HG03342 (cell line): ENCODE data around the gene PECR.

Source experiments
- ATAC-seq: cut with Tn5 transposase; IDR thresholded peaks from one replicate; pipeline ENCODE4 v1.9.1; 2021; ENCODE audit warnings: mild to moderate bottlenecking, moderate library complexity; ENCODE audit not compliant: unreplicated experiment

PECR gene

DNA sequence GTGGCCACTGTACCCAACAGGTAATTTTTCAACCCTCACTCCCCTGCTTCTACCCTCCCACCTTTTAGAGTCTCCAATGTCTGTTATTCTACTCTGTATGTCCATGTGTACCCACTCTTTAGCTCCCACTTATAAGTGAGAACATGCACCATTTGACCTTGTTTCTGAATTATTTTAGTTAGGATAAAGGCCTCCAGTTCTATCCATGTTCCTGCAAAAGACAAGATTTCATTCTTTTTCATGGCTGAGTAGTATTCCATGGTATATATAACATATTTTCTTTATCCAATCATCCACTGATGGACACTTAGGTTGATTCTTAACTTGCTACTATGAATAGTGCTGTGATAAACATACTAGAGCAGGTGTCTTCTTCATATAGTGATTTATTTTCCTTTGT, 9.1 kb downstream of the PECR start:
- no peak for ATAC-seq

DNA sequence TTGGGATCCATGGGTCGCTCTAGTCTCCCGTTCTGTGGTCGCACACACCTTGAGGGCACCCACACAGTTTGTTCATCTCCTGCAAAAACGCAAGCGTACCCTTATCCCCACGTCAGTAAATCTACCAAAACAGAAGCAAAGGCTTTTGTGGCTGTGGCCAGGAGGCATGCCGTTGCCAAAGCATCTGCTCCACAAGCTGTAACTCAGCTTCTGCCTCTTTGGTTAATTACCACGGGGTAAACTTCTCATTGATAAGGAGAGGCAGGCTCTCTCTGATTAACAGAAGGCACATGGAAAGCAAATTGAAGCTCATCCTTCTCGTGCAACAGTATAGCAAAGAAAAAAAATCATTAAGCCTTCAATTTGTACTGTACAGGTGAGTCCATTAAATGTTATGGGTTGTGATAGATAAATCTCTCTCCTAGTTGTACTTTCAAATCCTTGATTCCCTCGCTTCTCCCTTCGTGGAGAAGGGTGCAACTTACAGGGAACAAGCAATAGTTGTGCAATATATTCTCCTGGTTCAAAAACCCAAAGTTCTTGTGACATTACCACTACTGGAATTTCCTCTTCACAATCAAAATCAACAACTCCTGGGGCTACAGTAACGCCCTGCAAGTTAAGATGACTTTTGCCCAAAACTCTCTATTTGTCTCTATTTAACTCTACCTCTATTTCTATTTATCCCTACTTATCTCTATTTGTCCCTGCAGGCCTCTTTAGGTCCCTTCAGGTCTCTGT, 10.3 kb downstream of the PECR start:
- no peak for ATAC-seq

DNA sequence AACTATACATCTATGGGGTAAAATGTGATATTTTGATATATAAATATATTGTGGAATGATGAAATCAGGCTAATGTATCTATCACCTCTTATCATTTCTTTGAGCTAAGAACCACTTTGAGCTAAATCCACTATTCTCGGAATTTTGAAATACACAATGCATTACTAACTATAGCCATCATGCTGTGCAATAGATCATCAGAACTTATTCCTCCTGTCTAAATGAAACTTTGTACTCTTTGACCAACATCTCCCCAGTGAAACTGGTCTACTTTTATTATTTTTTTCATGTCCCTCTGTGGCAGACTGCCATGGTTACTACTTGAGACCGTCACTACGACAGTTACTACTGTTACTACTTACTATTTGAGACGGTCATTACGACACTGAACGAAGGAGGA, 11.4 kb downstream of the PECR start:
- ATAC-seq = no peak

DNA sequence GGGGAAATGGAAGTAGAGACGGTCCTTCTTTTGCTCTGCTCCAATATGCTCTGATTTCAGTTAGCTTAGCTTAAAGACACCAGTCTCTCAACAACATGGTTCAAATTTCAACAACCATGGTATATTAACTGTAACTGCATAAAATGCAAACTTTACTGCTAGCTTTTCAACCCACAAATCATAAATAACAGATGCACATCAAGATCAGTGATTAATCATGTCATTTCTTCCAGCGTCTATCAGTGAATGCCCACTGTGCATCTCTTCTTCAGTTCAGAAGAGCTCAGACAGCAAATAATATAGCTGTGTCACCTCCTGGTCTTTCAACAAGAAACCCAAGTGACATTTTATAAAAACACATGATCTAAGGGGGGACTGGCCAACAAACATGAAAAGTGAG, 12.6 kb downstream of the PECR start:
- ATAC-seq = no peak

DNA sequence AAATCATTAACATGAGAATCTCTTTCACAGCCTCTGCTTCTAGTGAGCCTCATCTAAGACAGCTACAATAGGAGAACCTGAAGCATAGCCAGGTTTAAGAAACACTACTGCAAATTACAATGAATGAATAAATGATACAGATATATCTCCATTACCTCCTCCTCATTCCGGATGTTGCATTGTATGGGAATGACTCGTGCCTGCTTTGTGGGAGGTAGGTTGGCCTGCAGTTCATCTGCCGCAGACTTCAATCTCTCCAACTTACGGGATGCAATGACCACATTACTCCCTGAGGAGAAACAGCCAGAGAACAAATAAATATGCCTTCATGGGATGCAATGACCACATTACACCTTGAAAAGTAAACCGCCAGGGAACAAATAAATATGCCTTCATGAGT, 15.4 kb downstream of the PECR start:
- no peak for ATAC-seq

DNA sequence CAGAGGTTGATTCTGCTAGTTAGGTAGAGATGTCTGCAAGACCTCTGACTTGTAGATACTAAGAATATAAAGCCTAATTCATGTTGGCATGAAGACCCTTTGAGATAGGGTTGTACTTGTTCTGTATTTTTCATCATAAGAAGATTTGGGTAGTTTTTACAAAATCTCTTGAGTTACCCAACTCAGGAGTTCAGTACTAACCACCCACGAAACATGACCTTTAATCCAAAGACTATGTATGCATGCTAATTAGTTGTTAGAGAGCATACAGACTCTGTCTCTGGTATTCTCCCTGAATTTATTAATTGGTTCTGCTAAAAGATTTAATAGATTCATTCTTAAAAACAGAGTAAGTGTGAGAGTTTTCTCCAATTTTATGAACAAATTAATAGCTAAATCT, 16.9 kb downstream of the PECR start:
- ATAC-seq = no peak

DNA sequence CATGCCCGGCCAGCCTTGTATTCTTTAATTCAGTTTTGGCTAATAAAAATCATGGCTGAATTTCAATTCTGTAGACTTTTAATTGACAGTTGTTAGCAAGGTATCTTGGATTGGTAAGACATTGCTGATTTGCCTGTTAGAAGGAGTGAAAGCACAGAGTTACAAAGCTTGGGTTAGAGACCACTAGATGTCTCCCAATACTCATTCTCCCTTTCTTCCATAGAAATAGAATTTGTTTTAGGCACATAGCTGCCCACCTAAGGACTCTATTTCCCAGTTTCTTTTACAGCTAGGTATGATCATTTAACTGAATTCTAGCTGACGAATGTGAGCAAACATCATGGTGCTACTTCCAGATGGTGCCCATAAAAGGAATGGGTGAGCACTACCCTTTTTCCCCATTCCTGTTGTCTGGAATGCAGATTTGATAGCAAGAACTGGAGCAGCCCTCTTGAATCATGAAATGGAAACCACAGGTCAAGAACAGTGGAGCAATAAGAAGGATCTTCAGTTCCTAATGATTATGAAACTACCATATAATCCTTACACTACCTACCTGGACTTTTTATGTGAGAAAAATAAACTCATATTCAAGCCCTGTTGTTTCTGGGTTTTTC, 17.5 kb downstream of the PECR start:
- ATAC-seq = no peak

DNA sequence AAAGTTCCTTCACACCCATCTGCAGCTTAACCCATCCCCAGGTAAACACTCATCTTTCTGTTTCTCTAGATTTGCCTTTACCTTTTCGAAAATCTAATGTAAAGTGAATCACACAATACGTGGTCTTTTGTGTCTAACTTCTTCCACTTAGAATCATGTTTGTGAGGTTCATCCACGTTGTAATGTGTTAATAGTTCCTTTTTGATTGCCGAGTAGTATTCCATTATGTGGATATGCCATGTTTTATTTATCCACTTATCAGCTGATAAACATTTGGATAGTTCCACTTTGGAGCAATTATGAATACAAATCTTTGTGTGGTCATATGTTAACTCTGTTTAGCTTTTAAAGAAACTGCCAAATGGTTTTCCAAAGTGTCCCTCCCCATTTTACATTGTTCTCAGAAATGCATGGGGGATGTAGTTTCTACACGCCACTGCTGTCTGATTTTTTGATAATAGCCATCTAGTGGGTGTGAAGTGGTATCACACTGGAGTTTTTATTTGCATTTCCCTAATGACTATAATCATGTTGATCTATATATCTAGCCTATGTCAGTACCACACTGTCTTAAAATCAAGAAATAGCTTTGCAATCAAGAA, 22.3 kb downstream of the PECR start:
- ATAC-seq = no peak

DNA sequence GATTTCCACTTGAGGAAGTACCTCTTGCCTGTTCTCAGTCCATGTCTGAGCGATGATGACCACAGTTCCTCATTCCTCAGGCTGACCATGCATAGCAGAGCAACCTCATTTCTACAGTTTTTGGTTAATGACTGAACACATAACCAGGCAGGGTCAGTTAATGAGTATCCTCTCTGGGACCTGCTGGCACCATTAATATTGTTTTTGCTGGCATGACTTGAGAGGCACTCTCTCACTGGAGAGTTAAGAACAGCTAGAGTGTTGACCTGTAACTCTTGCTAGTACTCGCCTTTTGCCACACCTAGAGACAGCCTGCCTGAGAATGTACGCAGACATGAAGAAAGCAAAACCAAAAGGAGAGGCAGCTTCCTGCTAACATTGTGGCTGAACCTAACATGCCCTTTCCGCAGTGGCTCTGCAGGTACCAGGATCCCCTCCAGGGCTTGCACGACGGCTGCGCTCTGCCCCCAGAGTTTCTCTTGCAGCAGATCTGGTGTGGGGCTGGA, 23.9 kb downstream of the PECR start:
- peak; percentile 87 for ATAC-seq

DNA sequence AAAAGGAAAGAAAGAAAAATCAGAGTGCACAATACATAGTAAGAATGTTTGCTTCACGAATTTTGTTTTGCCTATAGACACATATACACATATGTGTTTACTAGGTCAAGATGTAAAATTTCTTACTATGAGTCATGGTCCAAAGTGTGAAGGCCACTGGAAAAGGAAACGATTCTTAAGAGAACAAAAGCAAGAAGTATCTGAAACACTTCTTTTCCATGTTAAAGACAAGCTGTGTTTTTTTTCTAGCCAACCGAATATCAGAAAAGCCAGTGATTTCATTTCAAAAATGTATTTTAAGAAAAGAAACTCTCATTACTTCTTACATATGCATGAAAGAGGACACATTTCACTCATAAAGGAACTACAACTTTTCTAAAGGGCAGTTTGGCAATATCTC, 24.9 kb downstream of the PECR start:
- ATAC-seq = peak; percentile 42

DNA sequence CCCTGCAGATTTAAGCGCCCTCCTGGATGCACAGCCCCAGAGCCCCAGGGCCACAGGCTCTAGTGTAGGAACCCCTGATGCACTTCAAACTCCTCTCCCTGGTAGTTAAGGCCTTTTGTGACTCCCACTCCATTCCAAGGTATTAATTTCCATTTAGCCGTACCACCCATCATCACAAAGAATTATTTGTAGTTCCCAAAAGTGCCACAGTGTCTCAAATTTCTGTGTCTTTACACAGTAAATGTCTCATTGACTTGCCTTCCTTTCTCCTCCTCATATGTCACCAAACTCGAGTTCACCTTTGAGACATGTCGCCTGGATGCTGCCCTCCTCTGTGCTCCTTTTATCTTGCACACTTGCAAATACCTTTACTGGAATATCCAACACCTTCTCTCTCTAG, 25.9 kb downstream of the PECR start:
- ATAC-seq = no peak

DNA sequence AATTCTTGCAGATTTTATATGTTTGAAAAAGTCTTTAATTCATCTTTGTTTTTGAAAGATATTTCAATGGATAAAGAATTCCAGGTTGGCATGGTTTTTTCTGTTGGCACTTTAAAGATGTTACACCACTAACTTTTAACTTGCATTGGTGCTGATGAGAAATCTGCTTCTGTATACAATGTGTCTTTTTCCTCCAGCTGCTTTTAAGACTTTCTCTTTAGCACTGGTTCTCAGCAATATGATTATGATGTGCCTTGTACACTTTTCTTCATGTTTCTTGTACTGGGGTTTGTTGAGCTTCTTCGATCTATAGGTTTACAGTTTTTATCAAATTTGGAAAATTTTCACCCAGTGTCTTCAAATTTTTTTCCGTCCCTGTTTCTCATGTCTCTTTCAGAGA, 29.2 kb downstream of the PECR start:
- no peak for ATAC-seq

DNA sequence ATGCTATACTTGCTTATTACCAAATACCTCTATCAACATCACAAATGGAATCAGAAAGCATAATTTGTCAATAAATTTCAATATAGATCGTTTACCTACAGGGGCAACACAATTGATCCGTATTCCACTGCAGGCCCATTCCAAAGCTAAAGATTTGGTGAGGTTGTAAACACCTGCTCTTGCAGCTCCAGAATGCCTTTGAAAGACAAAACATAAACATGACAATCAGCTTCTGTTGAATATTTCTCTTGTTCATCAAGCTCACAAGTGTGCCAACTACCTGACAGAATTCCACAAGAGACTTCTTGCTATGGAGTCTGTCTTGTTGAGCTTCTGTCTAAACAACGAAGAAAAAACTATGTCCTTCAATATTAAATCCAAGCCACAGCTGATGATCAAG, 30.3 kb downstream of the PECR start:
- ATAC-seq = no peak

DNA sequence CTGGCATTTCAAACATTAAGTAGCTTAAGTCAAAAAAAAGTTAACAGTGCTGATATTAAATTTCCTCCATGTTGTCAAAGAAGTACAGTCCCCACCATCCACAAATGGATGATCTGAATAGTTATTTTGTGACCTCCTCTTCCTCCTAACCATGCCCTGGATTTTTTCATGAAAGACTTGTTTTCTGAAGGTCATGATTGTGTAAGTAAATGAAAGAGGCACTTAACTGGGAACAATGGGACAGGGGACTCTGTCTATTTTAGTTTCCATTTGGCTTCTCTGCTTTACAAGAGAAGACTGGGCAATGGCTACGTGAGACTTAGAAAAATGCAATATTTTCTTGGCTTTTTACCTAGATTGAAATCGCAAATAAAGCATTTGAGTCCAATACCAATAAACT, 32.2 kb downstream of the PECR start:
- no peak for ATAC-seq

DNA sequence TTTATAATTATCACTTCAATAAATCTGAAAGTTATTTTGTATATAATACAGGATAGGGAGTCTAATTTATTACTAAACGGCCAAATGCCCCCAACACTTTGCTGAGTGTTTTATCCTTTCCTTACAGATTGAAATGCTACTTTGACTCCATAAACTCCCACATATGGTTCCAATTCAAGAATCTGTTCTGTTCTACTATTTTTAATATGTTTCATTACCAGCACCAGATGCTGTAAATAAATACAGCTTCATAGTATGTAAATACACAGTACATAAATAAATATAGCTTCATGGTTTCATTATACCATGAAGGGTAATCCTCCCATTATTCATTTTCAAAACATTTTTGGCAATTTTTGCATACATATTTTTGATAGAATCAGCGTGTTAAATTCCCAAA, 34.2 kb downstream of the PECR start:
- no peak for ATAC-seq

DNA sequence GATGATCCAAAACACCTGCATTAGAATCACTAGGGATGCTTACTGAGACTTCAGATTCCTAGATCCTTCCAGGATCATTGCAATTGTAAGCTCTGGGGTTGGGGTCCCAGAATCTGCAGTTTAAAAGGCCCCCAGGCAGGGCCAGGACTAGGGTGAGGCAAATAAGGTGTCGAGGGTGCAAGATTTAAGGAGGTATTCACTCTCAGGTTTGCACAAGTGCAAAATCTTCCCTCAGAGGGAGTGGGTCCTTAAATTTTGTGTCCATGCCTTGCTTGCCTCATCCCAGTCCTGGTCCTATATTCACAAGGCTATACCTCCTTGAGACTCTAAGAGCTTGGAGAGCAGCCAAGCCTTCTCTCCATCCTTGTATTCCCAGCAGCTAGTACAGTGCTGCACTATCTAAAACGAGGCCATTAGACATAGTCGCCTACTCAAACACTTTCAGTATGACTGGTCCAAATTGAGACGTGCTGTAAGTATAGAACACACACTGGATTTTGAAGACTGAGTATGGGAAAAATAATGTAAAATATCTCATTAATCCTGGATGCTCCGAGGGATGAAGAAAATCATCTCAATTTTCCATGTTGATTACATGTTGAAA, 36.6 kb downstream of the PECR start:
- peak; percentile 96 for ATAC-seq

DNA sequence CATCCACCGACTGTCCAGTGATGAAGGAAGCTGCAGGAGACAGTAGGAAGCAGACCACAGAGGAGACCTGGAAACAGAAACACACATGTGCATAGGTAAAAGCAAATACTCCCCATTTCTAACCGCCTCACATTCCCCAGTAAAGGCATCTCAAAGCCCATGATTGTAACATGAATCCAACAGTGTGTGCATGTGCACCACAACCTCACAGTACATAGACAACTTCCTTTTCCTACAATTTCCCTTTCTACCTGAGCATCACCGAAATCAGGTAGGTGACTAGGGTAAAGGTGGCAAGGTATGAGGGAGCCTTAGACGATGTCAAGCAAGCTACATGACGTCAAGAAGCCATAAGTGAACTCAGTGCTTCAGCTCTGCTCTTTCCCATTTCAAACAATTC, 37.7 kb downstream of the PECR start:
- ATAC-seq = no peak

DNA sequence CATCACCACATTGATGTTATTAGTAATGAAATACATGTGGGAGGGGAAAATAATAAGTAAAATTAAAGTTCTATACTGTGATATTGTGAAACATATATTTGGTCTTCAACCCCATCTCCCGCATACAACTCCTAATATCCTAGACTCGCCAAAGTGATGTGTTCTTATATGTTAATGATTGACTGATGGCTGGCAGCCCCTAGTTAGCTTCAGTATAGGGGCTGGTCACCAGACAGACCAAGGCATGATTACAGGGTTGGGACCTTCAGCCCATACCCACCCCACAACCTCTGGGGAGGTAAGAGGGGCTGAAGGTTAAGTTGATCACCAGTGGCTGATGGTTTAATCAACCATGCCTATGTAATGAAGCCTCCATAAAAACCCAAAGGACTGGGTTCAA, 40.2 kb downstream of the PECR start:
- no peak for ATAC-seq

DNA sequence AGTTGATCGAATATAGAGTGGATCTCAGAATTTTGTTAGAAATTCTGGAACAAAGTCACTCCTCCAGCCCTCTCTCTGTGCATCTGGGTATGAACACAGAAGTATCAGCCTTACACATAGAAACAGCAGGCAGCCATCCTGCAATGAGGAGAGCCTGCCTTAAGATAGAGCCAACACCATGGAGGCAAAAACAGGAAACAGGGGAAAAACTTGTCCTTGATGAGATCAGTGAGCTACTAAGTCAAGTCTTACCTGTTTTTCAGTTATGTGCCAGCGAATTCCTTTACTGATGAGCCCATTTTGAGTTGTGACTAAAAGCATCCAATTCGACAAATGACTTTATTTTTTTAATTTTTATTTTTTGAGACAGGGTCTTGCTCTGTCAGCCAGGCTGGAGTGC, 41.7 kb downstream of the PECR start:
- ATAC-seq = no peak

DNA sequence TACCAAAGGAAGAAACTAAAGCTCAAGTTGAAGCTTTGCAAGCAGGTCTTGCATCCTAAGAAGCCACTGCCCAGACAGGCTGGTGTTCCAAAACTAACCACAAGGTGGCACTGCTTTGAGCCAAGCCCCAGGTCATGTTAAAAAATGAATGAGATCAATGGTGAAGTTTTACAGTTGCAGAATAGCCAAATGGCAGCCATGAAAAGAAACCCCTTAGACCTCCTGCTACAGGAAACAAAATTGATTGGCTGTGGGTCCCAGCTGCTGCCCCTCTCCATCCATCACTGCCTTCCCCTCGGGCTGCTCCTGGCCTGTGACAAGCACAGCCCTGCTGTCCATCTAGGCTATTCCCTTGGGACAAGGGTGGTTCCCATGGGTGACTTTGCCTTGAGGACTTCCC, 47.5 kb downstream of the PECR start:
- peak; percentile 36 for ATAC-seq

DNA sequence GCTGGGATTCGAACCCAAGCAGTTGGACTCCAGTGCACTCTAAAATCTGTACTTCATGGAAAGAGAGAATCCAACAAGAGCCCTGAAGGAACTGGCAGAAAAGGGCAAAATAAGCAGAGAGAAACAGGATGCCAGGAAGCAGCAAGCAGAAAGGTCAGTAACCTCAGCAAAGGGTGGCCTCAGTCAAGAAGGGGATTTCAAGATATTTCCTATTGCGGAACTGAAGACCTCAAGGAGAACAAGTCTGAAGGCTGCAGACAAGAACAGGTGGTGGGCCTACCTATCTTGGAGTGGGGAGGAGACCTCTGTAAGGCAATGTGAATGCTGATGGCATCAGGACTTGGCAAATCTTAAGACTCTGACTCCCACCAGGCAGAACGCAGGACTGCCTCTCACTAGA, 48.2 kb downstream of the PECR start:
- ATAC-seq = peak; percentile 28
